Astrocyte (in vitro differentiated cells and primary cell): ENCODE measurements around the gene NDUFS3. TPM values are rescaled to one million over a fixed set of nuclear protein-coding genes. Genes with fewer than 3 reads are reported as not detected.
A peak's percentile ranks its signal among the peaks of the same experiment; 100 is the strongest.

Experiments used
- DNase-seq: peaks from one replicate; pipeline ENCODE4 v3.0.0-alpha.2; 2010; ENCODE audit warnings: low read depth
- FAIRE-seq: peaks from 2 replicates; lab custom pipeline; 2011; peaks lifted over from hg19 to GRCh38; lab: Jason Lieb, UNC
- H2AFZ ChIP-seq: 2 replicates; pipeline ENCODE4 v1.6.0; 2012; ENCODE audit warnings: low read depth, low read length, inconsistent platforms
- H3K27ac ChIP-seq: 2 replicates; pipeline ENCODE4 v1.5.1; 2011; ENCODE audit warnings: low read depth, low read length, inconsistent platforms
- H3K27me3 ChIP-seq: 2 replicates; pipeline ENCODE4 v1.6.0; 2011; ENCODE audit warnings: low read length, inconsistent platforms; ENCODE audit not compliant: insufficient read depth
- H3K36me3 ChIP-seq: 2 replicates; pipeline ENCODE4 v1.5.1; 2011; ENCODE audit warnings: low read length, inconsistent platforms; ENCODE audit not compliant: insufficient read depth
- H3K4me1 ChIP-seq: 2 replicates; pipeline ENCODE4 v1.5.1; 2011; ENCODE audit warnings: low read length, inconsistent platforms; ENCODE audit not compliant: insufficient read depth
- H3K4me2 ChIP-seq: 2 replicates; pipeline ENCODE4 v1.6.0; 2012; ENCODE audit warnings: low read length, inconsistent platforms
- H3K4me3 ChIP-seq: 2 replicates; pipeline ENCODE4 v1.5.1; 2011; ENCODE audit warnings: low read depth, mild to moderate bottlenecking, low read length, inconsistent platforms; ENCODE audit not compliant: insufficient read depth
- H3K79me2 ChIP-seq: 2 replicates; pipeline ENCODE4 v1.6.0; 2012; ENCODE audit warnings: mild to moderate bottlenecking, low read length, inconsistent platforms; ENCODE audit not compliant: insufficient read depth
- H3K9ac ChIP-seq: 2 replicates; pipeline ENCODE4 v1.6.0; 2012; ENCODE audit warnings: mild to moderate bottlenecking, low read length, inconsistent platforms
- H3K9me3 ChIP-seq: 2 replicates; pipeline ENCODE4 v1.5.1; 2012; ENCODE audit warnings: low read depth, mild to moderate bottlenecking, low read length, inconsistent platforms; ENCODE audit not compliant: insufficient read depth
- H4K20me1 ChIP-seq: 2 replicates; pipeline ENCODE4 v1.6.0; 2012; ENCODE audit warnings: low read length, inconsistent platforms; ENCODE audit not compliant: insufficient read depth
- H3K27ac Mint-ChIP-seq: one replicate; pipeline ENCODE4 v1.8.0; 2021; ENCODE audit warnings: mild to moderate bottlenecking, mixed read lengths; ENCODE audit not compliant: unreplicated experiment
- H3K27me3 Mint-ChIP-seq: one replicate; pipeline ENCODE4 v1.8.0; 2021; ENCODE audit warnings: low read depth, mixed read lengths; ENCODE audit not compliant: unreplicated experiment
- H3K36me3 Mint-ChIP-seq: one replicate; pipeline ENCODE4 v1.8.0; 2021; ENCODE audit warnings: low read depth, mixed read lengths; ENCODE audit not compliant: unreplicated experiment
- H3K4me1 Mint-ChIP-seq: one replicate; pipeline ENCODE4 v1.8.0; 2021; ENCODE audit warnings: low read depth, mixed read lengths; ENCODE audit not compliant: unreplicated experiment
- H3K4me3 Mint-ChIP-seq: one replicate; pipeline ENCODE4 v1.8.0; 2021; ENCODE audit warnings: mild to moderate bottlenecking, moderate library complexity, mixed read lengths; ENCODE audit not compliant: unreplicated experiment
- H3K9me3 Mint-ChIP-seq: one replicate; pipeline ENCODE4 v1.8.0; 2021; ENCODE audit warnings: mild to moderate bottlenecking, mixed read lengths; ENCODE audit not compliant: unreplicated experiment
- EZH2 ChIP-seq: IDR thresholded peaks from 2 replicates; pipeline ENCODE4 v1.6.1; 2012; ENCODE audit warnings: mild to moderate bottlenecking, low read length, inconsistent platforms; ENCODE audit not compliant: insufficient read depth
- total RNA-seq: library from RNA; stranded (reverse); gene quantifications from 2 replicates; pipeline ENCODE4 v1.2.1, GENCODE V29; 2021
- TF ChIP-seq, protein P1 (sequence below): IDR thresholded peaks from 2 replicates; pipeline ENCODE4 v1.5.1; 2011; ENCODE audit warnings: low read depth, mild to moderate bottlenecking, inconsistent platforms, low read length, moderate library complexity; ENCODE audit not compliant: insufficient read depth

The NDUFS3 gene
- total RNA-seq, 1 donor from 2014 or later, result 80.7 TPM

DNA sequence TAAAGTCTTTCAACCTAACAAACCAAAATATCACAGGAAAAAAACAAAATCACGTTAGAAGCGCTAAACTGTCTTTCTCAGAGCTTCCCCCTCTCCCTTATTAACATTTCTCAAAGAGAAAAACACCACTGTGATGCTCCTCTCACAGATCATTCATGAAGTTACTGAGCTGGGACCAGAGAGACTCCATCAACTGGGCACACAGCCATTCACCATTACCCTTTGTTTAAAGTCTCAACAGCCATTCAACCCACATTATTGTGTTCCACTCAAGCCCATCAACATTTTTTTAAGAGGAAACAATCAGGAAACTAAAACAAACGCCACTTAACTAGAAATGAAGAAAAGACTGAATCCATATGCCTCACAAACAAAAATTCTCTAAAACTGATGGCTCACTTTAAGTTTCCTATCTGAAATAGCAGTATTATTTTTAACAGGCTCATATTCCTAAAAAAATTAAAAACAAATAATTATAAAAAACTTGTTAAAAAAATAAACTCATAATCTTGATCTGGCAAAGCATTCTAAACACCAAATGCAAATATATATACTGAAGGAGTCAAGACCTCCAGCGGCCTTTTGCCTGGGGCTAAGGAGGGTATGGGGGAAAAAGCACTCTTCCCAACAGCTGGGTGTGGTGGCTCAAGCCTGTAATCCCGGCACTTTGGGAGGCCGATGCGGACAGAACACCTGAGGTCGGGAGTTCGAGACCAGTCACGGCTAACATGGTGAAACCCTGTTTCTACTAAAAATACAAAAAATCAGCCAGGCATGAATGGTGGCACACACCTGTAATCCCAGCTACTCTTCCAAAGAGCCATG, 39.9 kb upstream of the NDUFS3 start:
- H3K9ac ChIP-seq, result peak overlapping the region; percentile 60
- no peak overlapping the region for H3K4me3 ChIP-seq
- no peak overlapping the region for H2AFZ ChIP-seq
- H3K79me2 ChIP-seq, result peaks cover 97% of the 10 kb centered on the region
- Mint-ChIP-seq H3K4me1 (peaks cover 29% of the 10 kb centered on the region), H3K27ac (peak overlapping the region; percentile 27), H3K27me3 (no peaks in the 10 kb centered on the region), H3K4me3 (no peak overlapping the region), H3K9me3 (no peaks in the 10 kb centered on the region), H3K36me3 (no peaks in the 10 kb centered on the region)
- H3K4me2 ChIP-seq, result peak overlapping the region; percentile 78
- DNase-seq, result no peak
- TF ChIP-seq EZH2, result no peak
- TF ChIP-seq, protein P1, sequence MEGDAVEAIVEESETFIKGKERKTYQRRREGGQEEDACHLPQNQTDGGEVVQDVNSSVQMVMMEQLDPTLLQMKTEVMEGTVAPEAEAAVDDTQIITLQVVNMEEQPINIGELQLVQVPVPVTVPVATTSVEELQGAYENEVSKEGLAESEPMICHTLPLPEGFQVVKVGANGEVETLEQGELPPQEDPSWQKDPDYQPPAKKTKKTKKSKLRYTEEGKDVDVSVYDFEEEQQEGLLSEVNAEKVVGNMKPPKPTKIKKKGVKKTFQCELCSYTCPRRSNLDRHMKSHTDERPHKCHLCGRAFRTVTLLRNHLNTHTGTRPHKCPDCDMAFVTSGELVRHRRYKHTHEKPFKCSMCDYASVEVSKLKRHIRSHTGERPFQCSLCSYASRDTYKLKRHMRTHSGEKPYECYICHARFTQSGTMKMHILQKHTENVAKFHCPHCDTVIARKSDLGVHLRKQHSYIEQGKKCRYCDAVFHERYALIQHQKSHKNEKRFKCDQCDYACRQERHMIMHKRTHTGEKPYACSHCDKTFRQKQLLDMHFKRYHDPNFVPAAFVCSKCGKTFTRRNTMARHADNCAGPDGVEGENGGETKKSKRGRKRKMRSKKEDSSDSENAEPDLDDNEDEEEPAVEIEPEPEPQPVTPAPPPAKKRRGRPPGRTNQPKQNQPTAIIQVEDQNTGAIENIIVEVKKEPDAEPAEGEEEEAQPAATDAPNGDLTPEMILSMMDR, result no peak
- H3K36me3 ChIP-seq, result no peaks in the 10 kb centered on the region
- no peaks in the 10 kb centered on the region for H3K27me3 ChIP-seq
- peaks cover 93% of the 10 kb centered on the region for H4K20me1 ChIP-seq
- H3K4me1 ChIP-seq, result peaks cover 24% of the 10 kb centered on the region
- H3K9me3 ChIP-seq, result no peaks in the 10 kb centered on the region
- no peak for FAIRE-seq
- H3K27ac ChIP-seq, result peak overlapping the region; percentile 75

DNA sequence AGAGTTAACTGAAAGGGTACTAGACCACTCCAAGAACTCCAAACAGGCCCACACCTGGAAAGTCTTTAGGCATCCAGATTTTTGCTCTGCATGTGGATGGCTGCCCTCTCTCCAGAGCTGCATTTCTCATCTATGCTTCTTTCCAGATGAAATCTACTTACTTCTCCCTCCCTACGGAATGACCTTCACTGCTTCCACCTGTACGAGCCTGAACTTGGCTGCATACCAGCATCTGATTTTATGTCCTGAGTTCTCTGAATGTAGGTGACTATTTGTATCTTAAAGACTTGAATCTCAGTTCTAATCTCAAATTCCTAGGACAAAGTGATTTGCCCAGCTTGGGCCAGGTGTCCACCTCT, 39.2 kb upstream of the NDUFS3 start:
- Histone ChIP-seq H2AFZ (no peak overlapping the region), H3K4me1 (peaks cover 24% of the 10 kb centered on the region), H3K36me3 (no peaks in the 10 kb centered on the region), H4K20me1 (peaks cover 94% of the 10 kb centered on the region), H3K9me3 (no peaks in the 10 kb centered on the region), H3K4me2 (peak overlapping the region; percentile 78), H3K4me3 (no peak overlapping the region), H3K79me2 (peaks cover 97% of the 10 kb centered on the region), H3K9ac (peak overlapping the region; percentile 60), H3K27ac (peak overlapping the region; percentile 75), H3K27me3 (no peaks in the 10 kb centered on the region)
- Mint-ChIP-seq H3K27ac (peak overlapping the region; percentile 27), H3K4me1 (peaks cover 31% of the 10 kb centered on the region), H3K36me3 (no peaks in the 10 kb centered on the region), H3K9me3 (no peaks in the 10 kb centered on the region), H3K4me3 (no peak overlapping the region), H3K27me3 (no peaks in the 10 kb centered on the region)
- FAIRE-seq, result no peak
- TF ChIP-seq, protein P1, result no peak
- no peak for TF ChIP-seq EZH2
- DNase-seq, result no peak

DNA sequence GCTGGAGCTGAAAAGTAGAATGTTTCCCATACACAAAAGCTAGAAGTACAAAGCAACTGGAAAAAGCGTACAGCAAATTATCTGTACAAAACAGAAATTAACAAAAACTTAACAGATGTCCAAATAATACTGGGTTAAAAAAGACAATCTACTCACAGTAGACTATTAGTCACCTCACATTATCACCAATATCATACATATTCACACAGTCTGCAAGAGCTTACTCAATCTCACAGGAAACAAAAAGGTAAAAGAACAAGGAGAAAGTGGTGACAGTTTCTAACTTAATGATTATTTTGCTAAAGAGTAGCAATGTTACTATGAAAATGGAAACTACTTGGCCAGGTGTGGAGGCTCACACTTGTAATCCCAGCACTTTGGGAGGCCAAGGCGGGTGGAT, 37.8 kb upstream of the NDUFS3 start:
- FAIRE-seq (no peak), DNase-seq (no peak)
- H3K4me1 Mint-ChIP-seq, result peaks cover 28% of the 10 kb centered on the region
- TF ChIP-seq, protein P1, result no peak
- TF ChIP-seq EZH2, result no peak
- Histone ChIP-seq H3K4me3 (no peak overlapping the region), H4K20me1 (peaks cover 89% of the 10 kb centered on the region), H3K9me3 (no peaks in the 10 kb centered on the region), H3K27ac (peak overlapping the region; percentile 75), H3K36me3 (no peaks in the 10 kb centered on the region), H2AFZ (no peak overlapping the region), H3K79me2 (peaks cover 97% of the 10 kb centered on the region), H3K4me2 (peak overlapping the region; percentile 78), H3K4me1 (peaks cover 24% of the 10 kb centered on the region), H3K9ac (peak overlapping the region; percentile 60), H3K27me3 (no peaks in the 10 kb centered on the region)
- H3K4me3 Mint-ChIP-seq, result no peak overlapping the region
- H3K36me3 Mint-ChIP-seq, result no peaks in the 10 kb centered on the region
- no peaks in the 10 kb centered on the region for H3K27me3 Mint-ChIP-seq
- H3K27ac Mint-ChIP-seq, result peak overlapping the region; percentile 66
- H3K9me3 Mint-ChIP-seq, result no peaks in the 10 kb centered on the region
